Aorta (tissue), 5 donors: ENCODE data around the gene CCNQ. TPM values are rescaled to one million over a fixed set of nuclear protein-coding genes. Genes with fewer than 3 reads are reported as not detected.
"Not testable (repeated sequence)": the region's sequence is repeated elsewhere in the genome, so short reads cannot be mapped to it uniquely, and the experiment has no call there.

ENCODE experiments used
- ATAC-seq: fragments of 200-7000 bp; cut with Tn5 transposase; one replicate; pipeline ENCODE4 v1.9.1; 2022; ENCODE audit warnings: moderate library complexity; ENCODE audit not compliant: low FRiP score
- DNase-seq, 2 donors: peaks; one replicate each; pipeline ENCODE4 v3.0.0-alpha.2; 2020
- H3K27ac ChIP-seq, 2 donors: one replicate each; pipeline ENCODE4 v1.5.1; 2013; ENCODE audit warnings: low read length in 2 of 2, mild to moderate bottlenecking in 2 of 2, moderate library complexity in 2 of 2, control low read depth in 1 of 2, inconsistent platforms in 1 of 2, low read depth in 1 of 2
- H3K27me3 ChIP-seq, 2 donors: one replicate each; pipeline ENCODE4 v1.6.1; 2013; ENCODE audit warnings: control low read depth in 1 of 2, low read length in 1 of 2, mild to moderate bottlenecking in 1 of 2, moderate library complexity in 1 of 2; ENCODE audit not compliant: insufficient read depth in 2 of 2, control insufficient read depth in 1 of 2
- H3K36me3 ChIP-seq, 2 donors: one replicate each; pipeline ENCODE4 v1.6.1; 2013; ENCODE audit warnings: control low read depth in 1 of 2, low read length in 1 of 2, mild to moderate bottlenecking in 1 of 2; ENCODE audit not compliant: insufficient read depth in 2 of 2, control insufficient read depth in 1 of 2
- H3K4me1 ChIP-seq, 2 donors: one replicate each; pipeline ENCODE4 v1.6.1; 2013; ENCODE audit warnings: low read length in 2 of 2, control low read depth in 1 of 2, mild to moderate bottlenecking in 1 of 2, moderate library complexity in 1 of 2; ENCODE audit not compliant: insufficient read depth in 2 of 2, control insufficient read depth in 1 of 2
- H3K4me3 ChIP-seq, 2 donors: one replicate each; pipeline ENCODE4 v1.5.1; 2013; ENCODE audit warnings: low read length in 2 of 2, control low read depth in 1 of 2, mild to moderate bottlenecking in 1 of 2
- H3K9me3 ChIP-seq: one replicate; pipeline ENCODE4 v1.6.1; 2013; ENCODE audit warnings: mild to moderate bottlenecking, low read length; ENCODE audit not compliant: control insufficient read depth
- WGBS, 2 donors: extraction: QIAGEN DNeasy Blood & Tissue Kit; methylation state at CpG; one replicate each; pipeline ENCODE4 v1.1.7; 2013; 5-methylcytosine and 5-hydroxymethylcytosine counted together
- intact Hi-C, 2 donors: fragments of 100-400 bp; cut with DNase I; formaldehyde crosslinking; loops; one replicate each; pipeline versions ENCODE4 v1.14.2 to v1.15.0; 2022
- polyA plus RNA-seq, 2 donors: library from polyadenylated mRNA; stranded (reverse); fragments of 200-250 nt; gene quantifications; one replicate each; pipeline ENCODE4 v1.2.3, GENCODE V29; 2013
- total RNA-seq, 2 donors: library from RNA; stranded (reverse); fragmentation: NEBNext Ultra II Directional; extraction: Animal tissue kit (Norgen Biotek cat#: 25700); gene quantifications; one replicate each; pipeline ENCODE4 v1.2.1, GENCODE V29; 2021
- donor health status: healthy with polysubstance abuse.
- donor health status: Bipolar disorder and iron deficiency.
- donor health status: DM: no; HTN: no; CAD: no.
- donor health status: DM: no; HTN: no; CAD: no.
- donor health status: DM: yes; HTN: yes; CAD: no.

CCNQ gene
- total and polyA plus RNA-seq, 4 donors = 13.5 to 40.3 (median 21.2) TPM

- H3K27me3 ChIP-seq, H3K4me3 ChIP-seq, H3K36me3 ChIP-seq, H3K4me1 ChIP-seq, H3K9me3 ChIP-seq, ATAC-seq, H3K27ac ChIP-seq: not testable (repeated sequence)
- WGBS, 2 donors = 82 to 92% methylated on average over 18 of the region's 18 CpGs
- intact Hi-C loops = loop anchor here in 1 of 2 donors (5.0 kb wide), 1 partner anchor 62 kb away; no protein-coding TSS in a partner anchor
- peak in 1 of 2 donors; percentile 42 for DNase-seq
These were observed 5.9 kb upstream of the CCNQ start for GRCh38 chrX:153604666-153605380.

DNA sequence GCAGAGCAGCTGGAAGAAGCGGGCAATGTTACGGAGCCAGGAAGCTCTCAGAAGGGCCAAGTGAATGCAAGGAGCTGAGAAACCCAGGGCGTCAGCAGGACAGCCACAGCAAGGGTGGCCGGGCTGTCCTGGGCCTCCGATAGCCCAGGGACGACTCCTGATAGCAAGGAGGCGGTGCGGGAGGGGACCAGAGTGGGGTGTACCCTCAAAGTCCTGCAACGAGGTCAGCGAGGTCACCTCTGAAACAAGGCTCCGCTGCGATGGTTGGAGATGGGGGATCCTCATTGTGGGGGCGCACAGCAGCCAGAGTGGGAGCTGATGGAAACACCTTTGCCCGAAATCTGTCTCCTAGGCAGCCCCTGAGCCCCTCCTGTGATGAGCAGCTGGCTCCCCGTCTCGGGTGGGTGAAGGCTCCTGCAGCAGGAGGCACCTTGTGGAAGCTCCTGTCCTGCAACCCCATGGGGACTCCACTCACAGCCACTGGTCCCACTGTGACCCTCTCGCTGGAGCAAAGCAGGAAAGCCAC is 4.3 kb upstream of the CCNQ start:
- H3K27me3 ChIP-seq = no peaks in the 10 kb centered on the region
- 92 to 96% methylated on average over 17 of the region's 17 CpGs for WGBS, 2 donors
- H3K9me3 ChIP-seq = no peaks in the 10 kb centered on the region
- DNase-seq (peak in 1 of 2 donors; percentile 66), ATAC-seq (no peak)
- H3K4me3 ChIP-seq = no peak overlapping the region
- no peaks in the 10 kb centered on the region for H3K4me1 ChIP-seq
- no peak overlapping the region for H3K27ac ChIP-seq
- H3K36me3 ChIP-seq = no peaks in the 10 kb centered on the region
- intact Hi-C loops = no loop called here

GRCh38 chrX:153602601-153603000 is 3.7 kb upstream of the CCNQ start:
- DNase-seq (no peak), ATAC-seq (no peak)
- no peaks in the 10 kb centered on the region for H3K9me3 ChIP-seq
- H3K4me1 ChIP-seq = no peaks in the 10 kb centered on the region
- no peaks in the 10 kb centered on the region for H3K27me3 ChIP-seq
- H3K36me3 ChIP-seq = no peaks in the 10 kb centered on the region
- no peak overlapping the region for H3K4me3 ChIP-seq
- 87 to 94% methylated on average over 3 of the region's 3 CpGs for WGBS, 2 donors
- intact Hi-C loops = no loop called here
- H3K27ac ChIP-seq = no peak overlapping the region

GRCh38 chrX:153601511-153602110 is 2.7 kb upstream of the CCNQ start:
- no peak for ATAC-seq
- intact Hi-C loops = no loop called here
- no peak for DNase-seq
- Histone ChIP-seq H3K4me1 (no peaks in the 10 kb centered on the region), H3K27ac (no peak overlapping the region), H3K9me3 (no peaks in the 10 kb centered on the region), H3K4me3 (no peak overlapping the region), H3K27me3 (no peaks in the 10 kb centered on the region), H3K36me3 (no peaks in the 10 kb centered on the region)
- 87 to 95% methylated on average over 12 of the region's 12 CpGs for WGBS, 2 donors

GRCh38 chrX:153600921-153601320 is 2.0 kb upstream of the CCNQ start:
- no peaks in the 10 kb centered on the region for H3K36me3 ChIP-seq
- H3K4me1 ChIP-seq = no peaks in the 10 kb centered on the region
- WGBS, 2 donors = 85 to 93% methylated on average over 7 of the region's 7 CpGs
- H3K4me3 ChIP-seq = no peak overlapping the region
- intact Hi-C loops = no loop called here
- ATAC-seq (no peak), DNase-seq (peak in 1 of 2 donors; percentile 57)
- H3K27me3 ChIP-seq = no peaks in the 10 kb centered on the region
- H3K27ac ChIP-seq = no peak overlapping the region
- no peaks in the 10 kb centered on the region for H3K9me3 ChIP-seq

- H3K36me3 ChIP-seq = no peaks in the 10 kb centered on the region
- intact Hi-C loops = no loop called here
- H3K4me3 ChIP-seq = peak overlapping the region in 1 of 2 donors; percentile 29
- H3K9me3 ChIP-seq = no peaks in the 10 kb centered on the region
- no peaks in the 10 kb centered on the region for H3K4me1 ChIP-seq
- DNase-seq (no peak), ATAC-seq (no peak)
- H3K27ac ChIP-seq = no peak overlapping the region
- no peaks in the 10 kb centered on the region for H3K27me3 ChIP-seq
- 12 to 22% methylated on average over 2 of the region's 2 CpGs for WGBS, 2 donors
These were observed 1.1 kb upstream of the CCNQ start for GRCh38 chrX:153600032-153600373.

DNA sequence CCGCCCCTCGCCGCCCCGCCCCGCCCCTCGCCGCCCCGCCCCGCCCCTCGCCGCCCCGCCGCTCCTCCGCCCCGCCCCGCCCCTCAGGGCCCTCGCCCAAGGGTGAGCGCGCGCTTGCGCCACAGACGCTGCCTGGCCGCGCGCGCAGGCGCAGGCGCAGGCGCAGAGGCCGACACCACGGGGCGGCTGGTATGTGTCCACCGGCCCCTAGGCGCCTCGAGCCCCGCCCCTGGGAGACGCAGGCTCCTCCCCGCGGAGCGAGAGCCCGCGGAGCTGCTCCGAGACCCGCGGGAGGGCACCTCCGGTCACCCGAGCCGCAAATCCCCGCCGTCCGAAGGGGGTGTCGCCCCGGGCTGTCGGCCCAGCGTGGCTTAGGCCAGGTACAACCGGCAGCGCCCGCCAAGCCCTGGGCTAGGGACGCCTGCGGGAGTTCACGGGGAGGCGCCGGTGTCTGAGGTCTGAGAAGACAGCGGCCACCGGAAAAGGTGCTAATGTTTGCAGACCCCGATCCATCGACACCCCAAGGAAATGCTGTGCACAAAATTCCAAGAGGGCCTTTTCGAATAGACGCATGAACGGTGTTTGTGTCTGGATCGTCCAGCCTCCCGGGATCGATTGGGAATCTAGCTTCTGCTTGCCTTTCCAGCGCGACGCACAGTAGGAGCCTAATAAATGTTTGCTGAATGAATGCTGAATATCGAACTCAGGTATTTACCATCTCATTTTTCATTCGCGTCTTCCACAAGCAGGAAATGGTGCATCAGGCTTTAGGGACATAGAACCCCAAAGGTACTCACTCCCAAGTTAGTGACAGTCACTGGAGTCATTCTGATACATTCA is 473 bp upstream of the CCNQ start:
- ATAC-seq (peak; percentile 94), DNase-seq (peak; percentile 94 to 95)
- H3K27me3 ChIP-seq = no peaks in the 10 kb centered on the region
- peak overlapping the region; percentile 29 to 79 for H3K4me3 ChIP-seq
- H3K9me3 ChIP-seq = no peaks in the 10 kb centered on the region
- 0 to 21% methylated on average over 63 to 79 of the region's 79 CpGs for WGBS, 2 donors
- H3K27ac ChIP-seq = no peak overlapping the region
- intact Hi-C loops = no loop called here
- no peaks in the 10 kb centered on the region for H3K36me3 ChIP-seq
- H3K4me1 ChIP-seq = no peaks in the 10 kb centered on the region

DNA sequence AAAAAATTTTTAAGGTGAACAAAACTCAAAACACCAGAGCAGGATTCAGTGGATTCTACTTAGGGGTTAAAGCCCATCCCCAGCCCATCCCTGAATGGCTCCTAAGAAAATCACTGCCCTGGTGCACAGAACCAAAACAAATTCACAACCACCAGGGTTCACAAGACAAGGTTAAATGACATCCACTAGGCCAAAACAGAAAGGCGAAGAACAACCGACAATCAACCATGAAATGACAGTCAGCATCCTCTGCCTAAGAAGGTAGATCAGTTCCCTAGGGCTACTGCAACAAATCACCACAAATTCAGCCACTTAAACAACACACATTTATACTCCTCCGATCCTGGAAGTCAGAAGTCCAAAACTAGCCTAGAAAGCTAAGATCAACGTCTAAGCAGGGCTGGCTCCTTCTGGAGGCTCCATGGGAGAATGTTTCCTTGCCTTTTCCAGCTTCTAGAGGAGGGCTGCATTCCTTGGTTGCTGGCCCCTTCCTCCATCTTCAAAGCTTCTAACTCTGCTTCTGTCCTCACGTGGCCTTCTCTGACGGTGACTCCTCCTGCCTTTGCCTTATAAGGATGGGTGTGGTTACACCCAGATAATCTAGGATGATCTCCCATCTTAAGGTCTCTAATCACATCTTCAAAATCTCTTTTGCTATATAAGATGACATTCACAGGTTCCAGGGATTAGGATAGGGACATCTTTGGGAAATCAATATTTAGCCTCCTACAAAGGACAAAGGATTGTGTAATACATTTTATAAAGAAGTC is 1.8 kb downstream of the CCNQ start:
- DNase-seq (no peak), ATAC-seq (no peak)
- WGBS, 2 donors = 87 to 92% methylated on average over 6 of the region's 6 CpGs
- intact Hi-C loops = no loop called here
- H3K4me3 ChIP-seq = no peak overlapping the region
- H3K27ac ChIP-seq = no peak overlapping the region
- H3K36me3 ChIP-seq = peaks cover 0 to 3% of the 10 kb centered on the region in 2 donors
- no peaks in the 10 kb centered on the region for H3K27me3 ChIP-seq
- no peaks in the 10 kb centered on the region for H3K9me3 ChIP-seq
- H3K4me1 ChIP-seq = no peaks in the 10 kb centered on the region
